Activated T-cell treated with anti-CD3 and anti-CD28 coated beads for 1 hour (primary cell): ENCODE results near the gene DNM3.

ENCODE experiments used
- DNase-seq: peaks from one replicate; pipeline ENCODE4 v3.0.0-alpha.2; 2020; ENCODE audit warnings: low read depth

DNM3 gene

DNA sequence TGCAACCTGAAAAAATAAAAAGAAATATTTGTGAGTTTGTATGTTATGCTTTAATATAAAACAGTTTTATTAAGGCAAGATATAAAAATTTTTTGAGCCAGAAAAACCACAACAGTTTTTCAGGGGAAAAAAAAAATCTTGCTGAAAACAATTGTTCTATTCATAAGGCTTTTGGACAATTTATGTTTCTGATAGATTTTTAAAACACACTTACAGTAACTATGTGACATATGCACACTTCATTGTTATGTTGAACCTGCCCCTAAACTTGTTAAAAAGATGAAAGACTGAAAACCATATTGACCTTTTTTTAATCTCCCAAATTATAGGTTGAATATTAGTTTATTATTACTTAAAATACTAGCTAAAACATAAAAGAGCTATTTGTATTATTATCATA is 299.3 kb downstream of the DNM3 start:
- no peak for DNase-seq

- no peak for DNase-seq
Observed at GRCh38 chr1:172141341-172141881, 300.1 kb downstream of the DNM3 start.

GRCh38 chr1:172142324-172142723 is 301.0 kb downstream of the DNM3 start:
- DNase-seq: no peak

DNA sequence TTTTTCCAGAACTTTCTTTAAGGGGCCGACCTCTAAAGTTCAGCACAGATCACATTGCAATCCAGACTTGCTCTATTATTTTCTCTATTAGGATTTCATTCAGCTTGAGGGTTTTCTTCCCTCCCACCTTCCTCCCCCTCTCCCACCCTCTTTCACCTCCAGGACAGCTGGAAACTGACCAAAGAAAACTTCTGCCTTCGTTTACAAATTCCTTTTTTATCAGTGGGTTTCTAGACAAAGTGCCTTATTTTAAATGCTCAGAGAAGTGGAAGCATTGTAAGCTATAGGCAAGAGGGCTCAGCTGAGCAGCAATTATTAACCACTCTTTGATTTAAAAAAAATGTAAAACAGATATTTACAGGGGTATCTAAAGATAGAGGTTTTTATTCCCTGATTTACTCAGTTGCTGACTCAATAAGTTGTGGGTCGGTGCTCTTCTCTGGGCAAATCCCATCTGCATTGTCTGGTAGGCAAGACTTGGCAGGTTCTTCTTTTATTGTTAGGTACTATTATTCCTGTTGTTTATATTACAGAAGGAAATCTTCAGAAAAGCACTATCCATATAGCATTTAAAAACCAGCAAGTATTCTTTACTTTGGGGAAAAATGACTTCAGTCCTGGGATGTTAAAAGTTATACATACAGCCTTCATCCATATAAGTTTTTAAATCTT is 302.2 kb downstream of the DNM3 start:
- no peak for DNase-seq

GRCh38 chr1:172144445-172145061 is 303.3 kb downstream of the DNM3 start:
- no peak for DNase-seq

DNA sequence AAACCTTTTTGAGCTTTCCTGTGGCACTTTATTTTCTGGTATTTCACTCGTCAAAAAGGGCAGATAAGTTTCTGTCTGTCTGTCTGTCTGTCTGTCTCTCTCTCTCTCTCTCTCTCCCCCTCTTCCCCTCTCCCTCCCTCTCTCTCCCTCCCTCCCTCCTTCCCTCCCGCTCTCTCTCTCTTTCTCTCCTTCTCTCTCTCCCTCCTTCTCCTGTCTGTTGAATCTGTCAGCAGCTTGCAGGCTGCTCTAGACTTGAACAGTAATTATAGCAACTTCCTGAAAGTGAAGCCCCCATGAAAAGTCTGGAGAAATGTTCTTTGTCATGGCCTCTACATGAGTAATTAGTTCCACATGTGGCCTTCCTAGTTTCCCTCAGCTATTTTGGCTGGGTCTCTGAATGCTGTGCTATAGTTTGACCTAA is 303.9 kb downstream of the DNM3 start:
- no peak for DNase-seq

DNA sequence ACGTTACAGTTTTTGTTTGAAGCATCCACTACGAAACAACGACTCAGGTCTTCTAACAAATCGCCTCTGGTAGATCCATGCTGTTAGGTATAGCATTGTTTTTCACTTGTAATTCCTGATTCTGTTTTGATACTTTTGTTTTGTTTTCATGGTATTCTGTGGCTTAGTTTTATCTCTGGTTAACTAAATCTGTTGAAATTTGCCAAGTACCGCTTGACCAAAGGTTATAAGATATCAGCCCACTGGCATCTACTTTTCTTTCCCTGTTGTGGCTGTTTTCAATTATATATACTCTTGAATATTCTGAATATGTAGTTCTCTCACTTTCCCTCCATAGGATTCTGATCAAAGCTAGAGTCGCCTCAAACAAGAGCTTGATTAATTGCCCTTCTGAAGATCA is 304.4 kb downstream of the DNM3 start:
- DNase-seq: no peak

DNA sequence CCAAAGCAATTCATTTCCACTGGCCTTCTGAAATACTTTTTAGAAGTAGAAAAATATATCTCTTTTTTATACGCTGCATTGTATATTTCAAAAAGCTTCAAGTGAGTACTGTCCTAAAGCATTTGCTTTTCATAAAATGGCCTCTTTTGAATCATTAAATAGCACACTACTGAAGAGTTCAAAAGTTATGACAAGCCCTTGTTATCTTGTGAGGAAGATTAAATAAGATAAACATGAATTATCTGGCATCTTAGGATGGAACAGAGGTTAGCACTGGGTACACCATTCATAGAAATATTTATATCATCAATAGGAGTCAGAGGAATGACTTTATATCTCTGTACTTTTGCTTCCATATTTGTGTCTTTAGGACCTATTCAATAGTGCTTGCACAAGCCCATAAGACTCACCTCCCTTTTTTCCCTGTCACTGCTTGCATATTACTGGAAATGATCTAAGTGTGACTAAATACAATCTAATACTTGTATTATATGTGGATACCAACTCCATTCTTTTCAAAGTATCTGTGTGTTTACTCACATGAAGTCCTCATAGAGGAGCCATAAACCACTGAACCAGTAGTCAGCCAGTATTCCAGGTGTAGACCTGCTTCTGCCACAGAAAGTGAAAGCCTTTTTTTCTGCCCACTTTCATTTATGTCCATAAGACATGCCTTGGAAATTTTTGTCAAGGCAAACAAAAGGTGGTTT is 305.0 kb downstream of the DNM3 start:
- DNase-seq: no peak

DNA sequence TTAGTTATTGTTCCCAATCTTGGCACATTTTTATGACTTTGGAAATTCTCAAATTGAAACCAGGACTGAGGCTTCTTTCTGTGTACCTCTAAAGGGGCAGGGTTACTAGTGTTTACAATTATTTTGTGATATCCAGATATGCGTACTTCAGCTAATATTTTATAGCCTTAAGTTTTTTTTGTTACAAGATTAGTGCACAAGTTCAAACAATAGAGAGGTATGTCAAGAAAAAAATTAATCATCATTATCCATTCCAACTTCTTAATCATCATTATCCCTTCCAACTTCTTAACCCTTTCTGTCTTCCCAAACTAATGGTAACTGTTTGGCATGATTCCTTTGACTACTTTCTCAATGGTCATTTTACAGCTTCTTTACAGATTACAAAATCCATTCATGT is 306.2 kb downstream of the DNM3 start:
- DNase-seq: no peak

GRCh38 chr1:172148213-172148612 is 306.9 kb downstream of the DNM3 start:
- DNase-seq: no peak

- DNase-seq: no peak
Observed at GRCh38 chr1:172148707-172149106, 307.4 kb downstream of the DNM3 start.

DNA sequence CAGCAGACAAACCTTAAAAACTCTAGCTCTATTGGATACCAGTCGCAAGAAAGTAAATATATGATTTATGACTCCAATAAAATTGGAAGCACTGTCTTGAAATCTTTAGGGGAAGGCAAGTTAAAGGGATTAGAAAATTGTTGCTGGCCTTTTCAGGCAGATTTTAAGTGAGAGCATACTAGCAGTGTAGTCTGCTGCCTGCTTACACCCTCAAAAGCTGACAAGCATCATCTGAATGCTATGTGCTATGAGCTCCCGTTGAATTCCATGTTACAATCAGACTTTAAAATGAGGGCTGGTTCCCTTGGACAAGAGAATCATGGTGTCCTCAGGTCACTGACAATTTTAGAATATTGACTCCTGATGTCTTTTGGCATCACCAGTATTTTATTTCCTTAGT is 308.0 kb downstream of the DNM3 start:
- no peak for DNase-seq

DNA sequence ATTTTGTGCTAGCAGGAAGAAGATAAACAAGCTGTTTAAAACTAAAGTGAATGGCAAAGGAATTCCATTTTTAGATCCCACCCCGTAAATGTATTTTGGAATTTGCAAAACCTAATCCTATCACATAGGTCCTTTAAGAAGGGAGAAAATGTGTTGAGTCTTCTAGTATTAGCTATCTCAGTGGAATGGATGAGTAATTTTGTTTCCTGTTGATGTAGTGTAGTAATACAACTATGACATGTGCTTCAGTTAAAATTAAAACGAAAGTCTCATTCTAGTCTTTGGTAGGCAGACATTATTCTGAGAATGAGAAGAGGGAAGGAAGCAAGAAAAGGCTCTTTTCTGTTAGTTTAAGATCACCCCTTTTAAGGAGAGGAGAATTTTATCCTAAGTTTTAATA is 313.3 kb downstream of the DNM3 start:
- DNase-seq: no peak

DNA sequence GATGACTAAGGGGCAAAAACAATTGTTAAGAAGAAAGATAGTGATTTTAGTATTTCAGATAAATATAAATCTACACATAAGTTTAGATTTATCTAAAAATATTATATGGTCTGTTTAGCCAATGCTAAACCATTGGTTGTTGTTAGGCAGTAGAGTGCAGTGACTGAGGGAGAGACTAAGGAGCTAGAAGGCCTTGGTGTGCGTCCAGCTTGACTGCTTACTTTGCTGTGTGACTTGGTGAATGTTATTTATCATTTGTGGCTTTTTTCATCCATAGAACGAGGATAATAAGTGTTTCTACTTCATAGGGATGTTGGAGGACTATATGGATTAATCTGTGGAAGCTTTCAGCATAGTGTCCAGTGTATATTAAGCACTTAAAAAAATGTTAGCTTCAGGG is 314.5 kb downstream of the DNM3 start:
- no peak for DNase-seq

DNA sequence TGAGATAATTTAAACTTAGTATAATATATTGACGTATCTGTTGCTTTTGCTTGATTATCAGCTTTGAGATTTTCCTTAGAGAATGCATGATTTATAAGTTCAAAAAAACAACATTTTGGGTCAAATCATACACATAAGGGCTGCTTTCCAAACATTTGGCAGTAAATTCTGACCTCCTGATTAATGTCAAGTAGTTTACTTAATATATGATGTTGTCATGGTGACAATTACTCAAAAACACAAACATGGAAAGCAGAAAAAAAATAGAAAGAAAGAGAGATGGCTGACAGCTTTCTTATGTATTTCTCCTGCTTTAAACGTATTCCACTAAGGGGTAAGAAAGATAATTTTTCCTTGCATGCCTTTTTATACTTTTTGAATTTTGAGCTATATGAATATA is 320.9 kb downstream of the DNM3 start:
- no peak for DNase-seq

- DNase-seq: no peak
Observed at GRCh38 chr1:172163498-172164215, 322.4 kb downstream of the DNM3 start.

DNA sequence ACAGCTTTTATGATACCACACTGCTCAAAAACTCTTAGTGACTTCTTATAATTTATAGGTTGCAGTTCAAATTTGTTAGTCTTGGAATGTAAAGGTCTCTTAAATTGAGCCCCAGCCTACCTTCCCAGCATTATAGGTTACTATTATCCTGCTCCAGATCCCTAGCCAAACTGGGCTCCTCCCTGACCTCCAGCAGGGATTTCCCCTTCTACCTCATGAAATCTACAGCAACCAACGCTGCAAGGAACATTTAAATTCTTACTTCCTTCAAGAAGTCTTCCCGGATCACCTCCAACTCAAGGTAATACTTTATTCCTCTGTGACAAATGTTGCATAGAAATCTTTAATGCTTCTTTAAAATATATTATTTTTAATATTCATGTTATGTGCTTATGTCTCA is 324.1 kb downstream of the DNM3 start:
- no peak for DNase-seq

DNA sequence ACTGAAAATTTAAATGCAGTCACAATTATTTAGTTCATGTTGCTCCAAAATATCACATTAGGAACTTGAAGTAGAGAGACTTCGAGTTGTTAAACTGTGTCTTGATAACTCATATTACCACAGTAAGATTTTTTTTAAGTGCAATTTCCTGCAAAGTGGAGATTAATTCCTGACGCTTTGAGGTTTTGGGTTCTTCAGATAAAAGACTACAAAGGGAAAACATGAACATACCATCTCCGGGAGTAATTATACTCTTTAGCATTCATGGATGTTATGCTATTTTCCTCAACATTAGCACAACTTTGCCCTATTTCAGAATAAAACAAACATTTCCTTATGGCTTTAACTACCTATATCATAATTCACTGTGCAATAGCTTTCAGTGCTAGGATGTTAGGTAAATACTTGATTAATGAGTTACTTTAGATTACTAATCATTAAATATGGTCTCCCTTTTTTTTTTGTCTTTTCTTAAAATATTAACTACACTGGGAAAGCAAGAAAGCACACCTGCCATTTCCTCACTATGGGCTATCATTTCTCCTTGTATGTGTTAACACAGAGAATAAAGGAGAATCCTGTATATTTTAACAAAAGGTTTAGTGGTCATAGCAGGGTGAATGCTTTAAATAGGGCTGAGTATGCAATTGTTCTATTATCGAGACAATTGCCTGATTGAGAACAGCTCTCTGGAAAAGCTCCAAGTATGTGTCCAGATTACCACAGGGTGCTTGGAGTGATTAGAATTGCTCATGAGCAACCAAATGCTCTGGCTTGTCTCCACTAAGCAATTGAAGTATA is 326.7 kb downstream of the DNM3 start:
- DNase-seq: no peak

GRCh38 chr1:172168597-172168872 is 327.2 kb downstream of the DNM3 start:
- no peak for DNase-seq

DNA sequence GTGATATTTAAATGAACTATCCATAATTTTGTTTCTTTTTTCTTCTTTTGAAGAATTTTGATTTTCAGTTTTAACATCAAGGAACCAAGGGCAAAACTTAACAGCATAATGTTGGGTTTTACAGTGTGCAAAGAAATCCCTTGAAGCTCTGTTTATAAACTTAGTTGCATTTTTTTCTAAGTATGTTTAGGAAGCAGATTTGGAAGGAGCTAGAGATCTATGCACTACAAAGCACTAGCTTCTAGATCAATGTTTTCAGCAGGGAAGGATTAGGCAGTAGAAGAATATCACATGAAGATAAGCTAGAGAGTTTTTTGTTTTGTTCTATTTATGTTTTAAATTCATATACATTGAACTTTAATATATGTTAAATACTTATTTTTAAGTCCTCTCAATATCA is 328.5 kb downstream of the DNM3 start:
- no peak for DNase-seq

DNA sequence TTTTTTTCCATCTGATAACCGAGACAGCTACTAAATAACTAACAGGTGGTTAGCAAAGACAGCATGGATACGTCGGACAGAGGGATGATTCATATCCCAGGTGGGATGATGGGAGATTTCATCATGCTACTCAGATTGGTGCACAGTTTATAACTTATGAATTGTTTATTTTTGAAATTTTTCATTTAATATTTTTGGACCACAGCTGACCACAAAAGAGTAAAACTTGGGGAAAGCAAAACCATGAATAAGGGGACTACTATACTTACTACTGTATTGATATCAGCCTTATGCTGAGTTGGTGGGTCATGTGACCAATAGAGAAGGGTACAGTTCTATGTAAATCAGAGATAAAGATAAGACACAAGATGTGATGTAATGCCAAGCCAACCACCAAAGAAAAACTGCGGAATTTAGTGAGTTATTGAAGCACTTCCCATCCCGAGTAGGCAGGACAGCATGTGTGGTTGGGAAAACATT is 331.1 kb downstream of the DNM3 start:
- no peak for DNase-seq

GRCh38 chr1:172176206-172176605 is 334.9 kb downstream of the DNM3 start:
- DNase-seq: no peak
